HEK293 (cell line): ENCODE data around the gene ASCC3.

ENCODE experiments used
- BCL11A ChIP-seq: fragments of 450-650 bp; formaldehyde crosslinking; IDR thresholded peaks from 2 replicates; pipeline ENCODE4 v1.5.1; 2016; ENCODE audit warnings: low read depth, missing biosample characterization, missing genetic modification characterization
- CTCF ChIP-seq: fragments of 450-650 bp; formaldehyde crosslinking; IDR thresholded peaks from 2 replicates; pipeline ENCODE4 v1.5.1; 2016; ENCODE audit warnings: missing biosample characterization, missing genetic modification characterization
- PRDM1 ChIP-seq: fragments of 450-650 bp; formaldehyde crosslinking; IDR thresholded peaks from 2 replicates; pipeline ENCODE4; 2016; ENCODE audit warnings: missing biosample characterization, missing genetic modification characterization
- REST ChIP-seq: fragments of 450-650 bp; formaldehyde crosslinking; IDR thresholded peaks from 2 replicates; pipeline ENCODE4 v1.5.1; 2016; ENCODE audit warnings: missing biosample characterization, missing genetic modification characterization
- ZIC2 ChIP-seq: fragments of 450-650 bp; formaldehyde crosslinking; IDR thresholded peaks from 2 replicates; pipeline ENCODE4 v1.5.1; 2016; ENCODE audit warnings: missing biosample characterization, missing genetic modification characterization
- ZNF138 ChIP-seq: fragments of 450-650 bp; formaldehyde crosslinking; IDR thresholded peaks from 2 replicates; pipeline ENCODE4 v1.5.1; 2016; ENCODE audit warnings: missing biosample characterization, missing genetic modification characterization, borderline replicate concordance
- ZNF555 ChIP-seq: fragments of 450-650 bp; formaldehyde crosslinking; conservative IDR thresholded peaks from 2 replicates; pipeline ENCODE4 v1.5.1; 2017; ENCODE audit warnings: missing biosample characterization, mild to moderate bottlenecking, missing genetic modification characterization, inconsistent platforms
- ZNF670 ChIP-seq: fragments of 450-650 bp; formaldehyde crosslinking; IDR thresholded peaks from 2 replicates; pipeline ENCODE4 v1.5.1; 2016; ENCODE audit warnings: missing biosample characterization, missing genetic modification characterization, low read depth
- ZNF707 ChIP-seq: fragments of 450-650 bp; formaldehyde crosslinking; IDR thresholded peaks from 2 replicates; pipeline ENCODE4 v1.5.1; 2016; ENCODE audit warnings: missing biosample characterization, missing genetic modification characterization
- ZSCAN5A ChIP-seq: fragments of 450-650 bp; formaldehyde crosslinking; IDR thresholded peaks from 2 replicates; pipeline ENCODE4 v1.5.1; 2016; ENCODE audit warnings: missing biosample characterization, missing genetic modification characterization
- TF ChIP-seq, protein P1 (sequence below): fragments of 450-650 bp; formaldehyde crosslinking; IDR thresholded peaks from 2 replicates; pipeline ENCODE4 v1.5.1; 2017; ENCODE audit warnings: missing biosample characterization, mild to moderate bottlenecking, missing genetic modification characterization, moderate library complexity

DNA sequence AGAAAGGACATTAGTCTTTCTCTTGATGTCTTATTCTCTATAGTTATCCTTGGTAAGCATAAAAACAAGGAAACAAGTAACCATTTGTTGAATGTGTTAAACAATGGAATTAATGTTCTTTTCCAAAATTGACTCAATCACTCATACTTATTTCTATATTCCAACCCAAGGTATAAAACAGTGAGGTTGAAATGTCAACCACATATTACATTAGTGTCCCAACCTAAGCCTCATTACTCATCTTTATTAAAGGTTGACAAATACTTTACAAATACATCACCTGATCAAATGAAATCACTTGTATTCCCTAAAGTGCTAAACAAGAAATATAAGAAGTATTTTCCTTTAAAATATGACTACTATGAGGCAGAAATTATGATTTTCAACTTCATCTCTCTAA, 100.5 kb downstream of the ASCC3 start:
- TF ChIP-seq, protein P1, sequence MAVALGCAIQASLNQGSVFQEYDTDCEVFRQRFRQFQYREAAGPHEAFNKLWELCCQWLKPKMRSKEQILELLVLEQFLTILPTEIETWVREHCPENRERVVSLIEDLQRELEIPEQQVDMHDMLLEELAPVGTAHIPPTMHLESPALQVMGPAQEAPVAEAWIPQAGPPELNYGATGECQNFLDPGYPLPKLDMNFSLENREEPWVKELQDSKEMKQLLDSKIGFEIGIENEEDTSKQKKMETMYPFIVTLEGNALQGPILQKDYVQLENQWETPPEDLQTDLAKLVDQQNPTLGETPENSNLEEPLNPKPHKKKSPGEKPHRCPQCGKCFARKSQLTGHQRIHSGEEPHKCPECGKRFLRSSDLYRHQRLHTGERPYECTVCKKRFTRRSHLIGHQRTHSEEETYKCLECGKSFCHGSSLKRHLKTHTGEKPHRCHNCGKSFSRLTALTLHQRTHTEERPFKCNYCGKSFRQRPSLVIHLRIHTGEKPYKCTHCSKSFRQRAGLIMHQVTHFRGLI (tag by site-specific recombination), result no peak
- TF ChIP-seq REST (tag by site-specific recombination) (no peak), ZNF670 (tag by site-specific recombination) (no peak), ZNF555 (no peak), BCL11A (tag by site-specific recombination) (no peak), ZSCAN5A (tag by site-specific recombination) (no peak), PRDM1 (no peak), ZIC2 (tag by site-specific recombination) (no peak), ZNF138 (tag by site-specific recombination) (no peak), CTCF (tag by site-specific recombination) (no peak), ZNF707 (no peak)
